ENCODE results near the gene C10orf120. TPM values are rescaled to one million over a fixed set of nuclear protein-coding genes. Genes with fewer than 3 reads are reported as not detected.

C10orf120 gene
- total RNA-seq, 1 donor from 2014 or later = not detected

DNA sequence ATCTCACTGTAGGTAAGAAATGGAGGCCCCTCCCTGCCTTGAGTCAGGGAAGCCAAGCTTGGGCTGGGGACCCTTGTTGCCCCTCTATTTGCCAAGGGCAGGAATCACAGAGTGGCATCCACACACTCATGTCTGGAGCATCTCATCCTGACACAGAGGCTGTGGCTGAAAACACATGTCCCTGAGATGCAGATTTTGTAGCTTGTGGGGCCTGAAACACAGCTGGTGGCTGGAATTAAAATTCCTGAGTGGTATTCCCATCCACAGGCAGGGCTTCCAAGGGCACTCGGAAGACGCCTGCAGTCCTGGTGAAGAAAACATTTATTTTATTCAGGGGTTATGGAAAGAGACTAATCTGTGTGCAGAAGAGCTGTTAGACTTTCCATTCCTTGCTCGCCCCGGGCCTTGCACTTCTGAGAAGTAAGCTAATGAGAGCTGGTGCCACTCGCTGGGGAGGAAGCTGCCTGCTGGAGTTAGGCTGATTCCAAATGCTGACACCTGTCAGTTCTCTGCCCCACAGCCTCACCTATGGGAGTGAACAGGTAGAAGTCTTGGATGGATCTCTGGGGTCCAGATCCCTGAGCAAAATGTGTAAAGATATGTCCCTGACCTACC, 36.0 kb downstream of the C10orf120 start:
- H3K9me3 ChIP-seq = no peaks in the 10 kb centered on the region
- DNase-seq (ENCODE audit: low spot score in 2 of 2) = no peak
- no peak overlapping the region for H3K27ac ChIP-seq
- no peaks in the 10 kb centered on the region for H3K27me3 ChIP-seq
- H3K4me1 ChIP-seq = no peaks in the 10 kb centered on the region
- TF ChIP-seq, protein P1, sequence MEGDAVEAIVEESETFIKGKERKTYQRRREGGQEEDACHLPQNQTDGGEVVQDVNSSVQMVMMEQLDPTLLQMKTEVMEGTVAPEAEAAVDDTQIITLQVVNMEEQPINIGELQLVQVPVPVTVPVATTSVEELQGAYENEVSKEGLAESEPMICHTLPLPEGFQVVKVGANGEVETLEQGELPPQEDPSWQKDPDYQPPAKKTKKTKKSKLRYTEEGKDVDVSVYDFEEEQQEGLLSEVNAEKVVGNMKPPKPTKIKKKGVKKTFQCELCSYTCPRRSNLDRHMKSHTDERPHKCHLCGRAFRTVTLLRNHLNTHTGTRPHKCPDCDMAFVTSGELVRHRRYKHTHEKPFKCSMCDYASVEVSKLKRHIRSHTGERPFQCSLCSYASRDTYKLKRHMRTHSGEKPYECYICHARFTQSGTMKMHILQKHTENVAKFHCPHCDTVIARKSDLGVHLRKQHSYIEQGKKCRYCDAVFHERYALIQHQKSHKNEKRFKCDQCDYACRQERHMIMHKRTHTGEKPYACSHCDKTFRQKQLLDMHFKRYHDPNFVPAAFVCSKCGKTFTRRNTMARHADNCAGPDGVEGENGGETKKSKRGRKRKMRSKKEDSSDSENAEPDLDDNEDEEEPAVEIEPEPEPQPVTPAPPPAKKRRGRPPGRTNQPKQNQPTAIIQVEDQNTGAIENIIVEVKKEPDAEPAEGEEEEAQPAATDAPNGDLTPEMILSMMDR (IDR thresholded peaks at IDR 0.05) = no peak
- no peak overlapping the region for H3K4me3 ChIP-seq
- intact Hi-C loops (cut with DNase I) = no loop called here
- H3K36me3 ChIP-seq = no peaks in the 10 kb centered on the region

DNA sequence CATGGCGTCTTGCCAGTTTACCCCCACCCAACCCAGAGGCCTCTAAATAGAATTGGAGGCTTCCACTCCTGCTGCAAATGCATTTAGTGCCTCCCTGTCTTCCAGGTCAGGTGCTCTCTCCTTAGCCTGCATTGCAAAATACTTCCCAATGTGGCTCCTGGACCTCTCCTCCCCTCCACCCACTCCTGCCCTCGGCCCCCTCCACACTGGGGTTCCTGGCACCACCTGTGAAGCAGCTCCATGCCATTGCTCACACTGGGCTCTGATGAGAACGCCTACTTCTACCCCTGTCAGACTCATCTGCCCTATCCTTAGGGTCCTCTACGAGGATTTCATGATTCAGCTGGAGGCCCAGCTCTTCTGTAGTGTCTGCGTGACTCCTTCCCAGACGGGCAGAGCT, 37.4 kb downstream of the C10orf120 start:
- H3K4me1 ChIP-seq = no peaks in the 10 kb centered on the region
- TF ChIP-seq, protein P1 (IDR thresholded peaks at IDR 0.05) = no peak
- H3K27ac ChIP-seq = no peak overlapping the region
- H3K27me3 ChIP-seq = no peaks in the 10 kb centered on the region
- no peak overlapping the region for H3K4me3 ChIP-seq
- DNase-seq (ENCODE audit: low spot score in 2 of 2) = no peak
- H3K9me3 ChIP-seq = no peaks in the 10 kb centered on the region
- no peaks in the 10 kb centered on the region for H3K36me3 ChIP-seq
- intact Hi-C loops (cut with DNase I) = no loop called here

DNA sequence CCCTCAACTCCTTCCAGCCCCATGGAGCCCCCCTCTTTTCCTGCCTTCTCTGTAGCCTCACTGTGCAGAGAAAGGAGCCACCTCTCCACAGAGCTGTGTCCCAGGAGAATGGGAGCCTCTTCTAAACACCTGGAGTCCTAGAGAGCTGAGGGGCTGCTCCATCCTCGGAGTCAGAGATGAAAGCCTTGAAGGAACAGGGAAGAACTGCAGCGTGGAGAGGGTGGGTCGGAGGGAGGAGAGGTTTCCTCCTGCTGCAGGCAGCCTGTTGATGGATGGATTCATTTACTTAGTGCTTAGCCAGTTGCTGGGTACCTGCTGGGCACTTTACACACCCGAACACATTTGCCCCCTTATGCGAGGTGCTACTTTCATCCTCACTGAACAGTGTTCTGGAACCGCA, 39.0 kb downstream of the C10orf120 start:
- Histone ChIP-seq H3K36me3 (no peaks in the 10 kb centered on the region), H3K4me1 (no peaks in the 10 kb centered on the region), H3K27me3 (no peaks in the 10 kb centered on the region), H3K27ac (no peak overlapping the region), H3K4me3 (no peak overlapping the region), H3K9me3 (no peaks in the 10 kb centered on the region)
- no peak for DNase-seq (ENCODE audit: low spot score in 2 of 2)
- intact Hi-C loops (cut with DNase I) = no loop called here
- TF ChIP-seq, protein P1 (IDR thresholded peaks at IDR 0.05) = no peak

DNA sequence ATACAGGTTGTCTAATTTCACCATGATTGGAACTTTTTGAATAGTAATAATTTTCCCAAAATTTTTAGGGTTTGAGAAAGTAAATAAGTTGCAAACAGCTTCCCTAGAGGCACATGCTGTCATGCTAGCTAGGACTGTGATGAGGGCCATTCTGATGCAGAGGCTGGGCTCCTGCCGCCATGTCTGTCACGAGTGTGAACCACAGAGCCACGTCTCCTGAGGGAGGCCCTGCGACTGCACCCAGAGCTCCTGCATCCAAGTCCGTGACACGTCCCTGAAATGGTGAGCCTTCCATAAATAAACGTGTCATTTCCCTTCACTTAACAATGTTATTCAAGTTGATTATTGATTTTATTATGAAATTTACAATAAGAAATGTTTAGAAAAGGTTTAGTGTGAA, 40.0 kb downstream of the C10orf120 start:
- no peak for DNase-seq (ENCODE audit: low spot score in 2 of 2)

DNA sequence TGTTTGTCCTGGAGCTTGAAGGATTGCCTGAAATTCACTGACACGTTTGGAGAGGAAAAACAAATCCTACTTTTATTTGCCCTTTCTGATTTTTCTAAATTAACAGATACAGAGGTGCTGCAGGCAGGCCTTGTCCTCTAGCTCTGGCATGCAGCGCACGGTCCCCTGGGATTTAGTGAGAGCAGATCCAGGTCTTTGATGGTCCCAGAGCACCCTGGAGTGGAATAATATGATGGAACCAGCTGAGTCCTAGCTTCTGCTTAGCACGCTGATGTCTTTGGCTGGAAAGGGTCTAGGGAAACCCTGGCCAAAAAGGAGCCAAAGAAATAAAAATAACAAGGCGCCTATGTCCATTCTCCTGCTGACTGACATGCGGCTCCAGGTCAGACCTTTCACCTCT, 40.5 kb downstream of the C10orf120 start:
- H3K27ac ChIP-seq = no peak overlapping the region
- no peaks in the 10 kb centered on the region for H3K4me1 ChIP-seq
- no peak for DNase-seq (ENCODE audit: low spot score in 2 of 2)
- H3K36me3 ChIP-seq = no peaks in the 10 kb centered on the region
- TF ChIP-seq, protein P1 (IDR thresholded peaks at IDR 0.05) = no peak
- intact Hi-C loops (cut with DNase I) = no loop called here
- no peak overlapping the region for H3K4me3 ChIP-seq
- no peaks in the 10 kb centered on the region for H3K9me3 ChIP-seq
- H3K27me3 ChIP-seq = no peaks in the 10 kb centered on the region

More for the DNA sequence above, 40.0 kb downstream of the C10orf120 start:
- TF ChIP-seq, protein P1 (IDR thresholded peaks at IDR 0.05) = no peak
- H3K9me3 ChIP-seq = no peaks in the 10 kb centered on the region
- H3K27ac ChIP-seq = no peak overlapping the region
- H3K4me1 ChIP-seq = no peaks in the 10 kb centered on the region
- H3K27me3 ChIP-seq = no peaks in the 10 kb centered on the region
- intact Hi-C loops (cut with DNase I) = no loop called here
- no peaks in the 10 kb centered on the region for H3K36me3 ChIP-seq
- H3K4me3 ChIP-seq = no peak overlapping the region
